Measurements from ENCODE around the gene MRPL2.
"Not testable (repeated sequence)": the region's sequence is repeated elsewhere in the genome, so short reads cannot be mapped to it uniquely, and the experiment has no call there.

MRPL2 gene

GRCh38 chr6:43052225-43052841 lies 6.9 kb downstream of the MRPL2 start:
- DNase-seq, result no peak

DNA sequence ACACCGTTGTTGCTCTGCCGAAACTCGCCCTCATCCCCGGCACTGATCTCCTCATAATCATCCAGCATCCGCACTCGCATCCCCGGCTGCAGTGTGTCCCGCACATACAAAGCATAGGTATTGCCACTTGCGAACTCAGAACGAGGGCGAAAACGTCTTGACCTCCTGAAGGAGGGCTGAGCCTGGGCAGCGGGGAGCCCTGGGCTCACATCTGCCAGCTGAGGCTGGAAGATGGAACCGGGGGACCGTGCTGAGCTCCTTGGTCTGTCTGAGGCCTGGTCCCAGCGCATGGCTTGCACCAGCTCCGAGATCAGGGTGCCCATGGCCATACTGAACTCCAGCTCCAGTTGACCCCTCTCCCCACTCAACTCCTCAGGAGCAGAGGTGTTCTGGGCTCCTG lies 8.3 kb downstream of the MRPL2 start:
- DNase-seq, result no peak

- DNase-seq, result no peak
These were observed 11.2 kb downstream of the MRPL2 start for GRCh38 chr6:43047998-43048397.

- DNase-seq, result no peak
These were observed 13.8 kb downstream of the MRPL2 start for GRCh38 chr6:43045371-43045930.

GRCh38 chr6:43043310-43043709 lies 15.9 kb downstream of the MRPL2 start:
- DNase-seq, result no peak

DNA sequence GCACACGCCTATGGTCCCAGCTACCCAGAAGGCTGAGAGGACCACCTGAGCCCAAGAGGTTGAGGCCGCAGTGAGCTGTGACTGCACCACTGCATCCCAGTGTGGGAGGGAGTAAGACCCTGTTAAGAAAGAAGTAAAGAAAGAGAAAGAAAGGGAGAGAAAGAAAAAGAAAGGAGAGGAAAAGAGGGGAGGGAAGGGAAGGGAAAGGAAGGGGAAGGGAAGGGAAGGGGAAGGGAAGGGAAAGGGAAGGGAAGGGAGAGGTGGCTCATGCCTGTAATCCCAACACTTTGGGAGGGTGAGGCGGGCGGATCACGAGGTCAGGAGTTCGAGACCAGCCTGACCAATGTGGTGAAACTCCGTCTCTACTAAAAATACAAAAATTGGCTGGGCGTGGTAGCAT lies 17.8 kb downstream of the MRPL2 start:
- DNase-seq, result not testable (repeated sequence)

- DNase-seq, result no peak
These were observed 18.5 kb downstream of the MRPL2 start for GRCh38 chr6:43040542-43041257.

DNA sequence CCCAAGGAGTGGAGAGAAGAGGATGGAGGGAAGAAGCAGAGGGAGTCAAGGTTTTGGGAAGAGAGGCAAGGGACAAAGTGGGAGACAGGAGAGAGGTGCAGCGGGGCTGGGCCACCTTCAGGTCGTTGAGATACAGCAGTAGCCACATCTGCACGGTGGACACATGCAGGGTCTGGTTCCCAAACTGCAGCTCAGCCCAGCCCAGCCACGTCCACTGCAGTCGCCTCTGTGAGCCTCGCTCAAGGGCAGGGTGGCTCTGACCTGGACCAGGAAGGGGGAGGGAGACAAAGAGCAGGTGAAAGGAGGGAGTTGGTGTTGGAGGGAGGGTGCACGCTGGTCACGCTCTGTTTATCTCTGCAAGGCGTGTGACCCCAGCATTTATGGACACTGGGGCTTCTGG lies 20.5 kb downstream of the MRPL2 start:
- DNase-seq, result no peak

DNA sequence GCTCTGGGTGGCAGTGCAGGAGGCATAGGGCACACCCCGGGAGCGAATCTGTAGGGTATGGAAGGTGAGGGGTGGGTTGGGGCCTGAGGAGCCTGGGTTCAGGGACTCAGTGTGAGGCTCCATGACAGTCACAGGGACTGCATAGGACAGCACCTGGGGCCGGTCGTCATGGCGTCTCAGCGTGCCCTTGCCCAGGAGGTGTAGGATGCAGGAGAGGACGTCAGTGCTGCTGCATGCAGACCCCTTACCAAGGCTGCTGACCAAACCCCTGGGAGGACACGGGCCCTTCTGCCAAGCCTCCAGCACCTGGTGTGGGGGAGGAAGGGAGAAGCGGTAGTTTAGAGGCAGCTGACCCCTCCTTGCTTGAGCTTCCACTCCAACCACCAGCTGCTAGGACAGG lies 21.5 kb downstream of the MRPL2 start:
- DNase-seq, result no peak

- no peak for DNase-seq
These were observed 22.0 kb downstream of the MRPL2 start for GRCh38 chr6:43037197-43037596.

DNA sequence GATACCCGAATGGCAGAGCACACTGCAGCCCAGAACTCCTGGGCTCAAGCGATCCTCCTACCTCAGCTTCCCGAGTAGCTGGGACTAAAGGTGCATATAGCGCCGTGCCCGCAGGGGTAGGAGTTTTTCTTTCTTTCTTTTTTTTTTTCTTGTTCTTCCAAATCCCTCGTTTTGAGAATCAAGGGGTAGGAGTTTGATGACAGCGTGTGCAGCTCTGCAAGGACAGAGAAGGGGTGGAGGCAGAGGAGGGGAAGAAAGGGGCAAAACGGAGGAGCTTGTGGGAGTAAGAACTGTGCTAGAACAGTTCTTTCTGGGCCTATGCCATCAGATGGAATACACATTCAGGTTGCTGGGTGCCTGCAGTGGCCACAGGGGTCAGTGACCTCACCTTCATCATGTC lies 22.5 kb downstream of the MRPL2 start:
- no peak for DNase-seq

DNA sequence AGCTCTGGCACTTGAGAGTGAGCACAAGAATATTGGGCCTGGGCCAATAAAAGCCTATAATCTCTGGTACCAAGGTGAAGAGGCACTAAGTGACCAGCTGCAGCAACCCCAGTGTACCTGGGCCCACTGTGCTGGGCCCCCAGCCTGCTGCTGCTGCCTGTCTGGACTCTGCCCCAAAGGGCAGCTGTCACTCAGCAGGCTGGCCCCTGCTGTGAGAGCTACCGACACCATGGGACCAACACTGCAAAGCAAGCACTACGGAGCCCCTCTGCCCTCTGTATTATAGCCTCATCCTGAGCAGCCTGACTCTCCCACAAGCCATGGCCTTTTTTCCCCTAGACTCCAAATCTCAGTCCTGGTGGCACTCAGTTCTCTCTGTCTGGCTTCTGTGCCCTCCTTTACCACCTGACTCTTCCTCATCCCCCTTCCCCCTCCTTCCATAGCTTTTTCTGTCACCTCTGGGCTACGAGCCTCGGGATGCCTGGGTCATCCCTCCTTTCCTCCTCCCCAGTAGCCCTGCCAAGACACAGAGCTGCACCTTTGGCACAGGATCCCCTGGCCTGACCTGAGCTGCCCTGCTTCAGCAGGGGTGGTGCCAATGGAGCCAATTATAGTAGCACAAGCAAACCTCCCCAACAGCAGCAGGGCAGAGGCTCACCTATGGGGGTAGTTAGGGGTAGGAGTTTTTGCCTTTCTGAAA lies 23.6 kb downstream of the MRPL2 start:
- no peak for DNase-seq

DNA sequence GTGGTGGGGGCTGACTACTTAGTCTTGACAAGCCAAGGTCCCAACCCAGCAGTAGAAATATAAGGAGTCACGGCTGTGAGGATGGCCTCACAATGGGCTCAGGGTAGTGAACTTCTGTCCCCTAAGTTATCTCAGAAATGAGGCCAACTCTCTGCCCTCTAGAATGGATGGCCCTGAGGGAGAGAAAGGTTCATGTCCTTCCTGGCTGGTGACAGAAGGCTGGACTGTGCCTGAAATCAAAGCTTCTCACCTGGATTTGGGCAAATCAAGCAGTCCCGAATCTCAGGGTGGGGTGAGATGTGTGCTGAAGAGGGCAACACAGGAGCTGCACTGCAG lies 25.1 kb downstream of the MRPL2 start:
- no peak for DNase-seq

GRCh38 chr6:43033496-43034189 lies 25.6 kb downstream of the MRPL2 start:
- DNase-seq, result no peak

DNA sequence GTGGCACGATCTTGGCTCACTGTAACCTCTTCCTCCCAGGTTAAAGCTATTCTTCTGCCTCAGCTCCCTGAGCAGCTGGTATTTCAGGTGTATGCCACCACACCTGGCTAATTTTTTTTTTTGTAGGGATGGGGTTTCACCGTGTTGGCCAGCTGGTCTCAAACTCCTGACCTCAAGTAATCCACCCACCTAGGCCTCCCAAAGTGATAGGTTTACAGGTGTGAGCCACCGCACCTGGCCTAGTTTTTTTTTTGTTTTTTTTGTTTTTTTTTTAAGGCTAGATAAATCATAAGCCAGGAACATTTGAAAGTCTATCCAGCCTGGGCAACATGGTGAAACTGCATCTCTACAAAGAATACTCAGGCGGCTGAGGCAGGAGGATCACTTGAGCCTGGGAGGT lies 26.9 kb downstream of the MRPL2 start:
- no peak for DNase-seq

- DNase-seq, result no peak
These were observed 30.1 kb downstream of the MRPL2 start for GRCh38 chr6:43029120-43029519.

DNA sequence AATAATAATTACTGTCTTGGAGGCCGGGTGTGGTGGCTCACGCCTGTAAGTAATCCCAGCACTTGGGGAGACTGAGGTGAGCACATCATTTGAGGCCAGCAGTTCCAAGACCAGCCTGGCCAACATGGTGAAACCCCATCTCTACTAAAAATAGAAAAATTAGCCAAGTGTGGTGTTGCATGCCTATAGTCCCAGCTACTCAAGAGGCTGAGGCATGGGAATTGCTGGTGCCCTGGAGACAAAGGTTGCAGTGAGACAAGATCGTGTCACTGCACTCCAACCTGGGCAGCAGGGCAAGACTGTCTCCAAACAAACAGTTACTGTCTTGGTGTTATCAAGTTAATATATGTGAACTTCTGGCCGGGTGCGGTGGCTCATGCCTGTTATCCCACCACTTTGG lies 32.9 kb downstream of the MRPL2 start:
- no peak for DNase-seq

GRCh38 chr6:43024436-43024835 lies 34.8 kb downstream of the MRPL2 start:
- no peak for DNase-seq

- peak; percentile 80 for DNase-seq
These were observed 37.8 kb downstream of the MRPL2 start, which contains the start of gene RRP36 for GRCh38 chr6:43021270-43022047. Gene RRP36 (plus strand): TSS chr6:43021623. CDS start chr6:43021655, 32 bp downstream.

GRCh38 chr6:43020847-43021246 lies 38.4 kb downstream of the MRPL2 start:
- DNase-seq, result no peak

DNA sequence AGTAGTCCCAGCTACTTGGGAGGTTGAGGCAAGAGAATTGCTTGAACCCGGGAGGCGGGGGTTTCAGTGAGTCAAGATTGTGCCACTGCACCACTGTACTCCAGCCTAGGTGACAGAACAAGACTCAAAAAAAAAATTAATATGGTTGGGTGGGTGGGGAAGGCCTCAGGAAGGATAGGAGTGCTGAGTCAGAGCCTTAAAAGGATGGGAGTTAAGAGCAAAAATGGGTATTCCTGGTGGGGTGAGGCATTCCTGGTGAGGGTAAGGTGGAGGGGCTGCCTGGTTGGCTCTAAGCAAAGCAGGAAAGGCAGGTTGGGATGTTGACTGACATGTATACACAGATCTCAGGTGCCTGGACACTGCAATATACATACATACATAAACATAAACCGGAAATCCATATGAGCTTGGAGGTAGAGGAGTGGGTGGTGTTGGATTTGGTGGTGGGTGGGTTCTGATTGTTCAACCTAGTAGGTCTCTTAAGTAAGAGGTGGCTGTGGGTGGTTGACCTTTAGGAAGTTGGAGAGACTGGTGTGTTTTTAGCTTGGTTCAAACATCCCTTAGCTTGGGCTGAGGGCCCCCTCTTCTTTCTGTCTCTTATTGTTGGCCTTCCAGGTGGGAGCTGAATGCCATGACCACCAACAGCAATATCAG lies 39.1 kb downstream of the MRPL2 start:
- DNase-seq, result no peak

DNA sequence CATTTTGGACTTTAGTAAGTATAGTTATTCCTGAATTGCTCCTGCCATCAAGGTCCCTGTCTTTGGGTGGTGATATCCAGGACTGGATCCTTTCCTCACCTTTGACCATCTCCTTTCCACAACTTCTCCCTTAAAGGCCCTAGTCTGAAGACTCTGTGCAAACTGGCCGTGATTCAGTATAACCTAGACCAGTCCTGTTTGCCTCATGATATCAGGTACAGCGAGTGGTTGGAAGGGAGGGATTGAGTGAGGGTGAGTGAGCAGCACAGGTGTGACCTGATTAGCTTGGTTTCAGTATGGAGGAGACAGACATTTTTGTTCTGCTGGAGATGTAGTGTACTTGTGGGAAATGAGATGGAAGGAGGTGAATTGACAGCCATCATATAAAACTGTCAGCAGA lies 40.1 kb downstream of the MRPL2 start:
- DNase-seq, result no peak
